ENCODE data around the gene DGKQ.

Gene DGKQ

GRCh38 chr4:1021386-1022050 lies 48.1 kb upstream of the DGKQ start:
- H4K20me1 ChIP-seq (ENCODE audit: low read depth, low read length) = no peaks in the 10 kb centered on the region
- no peaks in the 10 kb centered on the region; the same call in 1 of the 2 replicates for H3F3A ChIP-seq (ENCODE audit: insufficient read depth)
- H3K4me2 ChIP-seq (ENCODE audit: low read depth, low read length, poor library complexity, severe bottlenecking) = no peak overlapping the region
- no peak overlapping the region for H3K9ac ChIP-seq (ENCODE audit: low read length)
- no peak overlapping the region for H2AFZ ChIP-seq (ENCODE audit: low read depth, low read length, severe bottlenecking)
- H3K27me3 ChIP-seq (ENCODE audit: low read length) = no peaks in the 10 kb centered on the region
- H3K9me2 ChIP-seq (replicated peaks; ENCODE audit: insufficient read depth, low read length) = no peaks in the 10 kb centered on the region
- no peak overlapping the region for H3K4me3 ChIP-seq (ENCODE audit: insufficient read depth, low read length, poor library complexity, severe bottlenecking)
- TF ChIP-seq EZH2phosphoT487 (conservative IDR thresholded peaks at IDR 0.05; ENCODE audit: low read length) (no peak), CTCF (IDR thresholded peaks at IDR 0.05; ENCODE audit: insufficient read depth, low read length, poor library complexity, severe bottlenecking) (no peak)
- H3K36me3 ChIP-seq (ENCODE audit: low read length) = no peaks in the 10 kb centered on the region
- H3K27ac ChIP-seq (ENCODE audit: low read depth, low read length) = no peak overlapping the region
- no peaks in the 10 kb centered on the region for H3K9me3 ChIP-seq (ENCODE audit: insufficient read depth, low read length)
- no peaks in the 10 kb centered on the region for H3K79me2 ChIP-seq (ENCODE audit: insufficient read depth, low read length)

- no peaks in the 10 kb centered on the region for H3K79me2 ChIP-seq (ENCODE audit: insufficient read depth, low read length)
- H4K20me1 ChIP-seq (ENCODE audit: low read depth, low read length) = no peaks in the 10 kb centered on the region
- no peaks in the 10 kb centered on the region for H3F3A ChIP-seq (ENCODE audit: insufficient read depth)
- no peaks in the 10 kb centered on the region for H3K9me3 ChIP-seq (ENCODE audit: insufficient read depth, low read length)
- no peak overlapping the region for H2AFZ ChIP-seq (ENCODE audit: low read depth, low read length, severe bottlenecking)
- H3K27ac ChIP-seq (ENCODE audit: low read depth, low read length) = no peak overlapping the region
- H3K27me3 ChIP-seq (ENCODE audit: low read length) = no peaks in the 10 kb centered on the region
- H3K4me2 ChIP-seq (ENCODE audit: low read depth, low read length, poor library complexity, severe bottlenecking) = no peak overlapping the region
- TF ChIP-seq EZH2phosphoT487 (conservative IDR thresholded peaks at IDR 0.05; ENCODE audit: low read length) (no peak), CTCF (IDR thresholded peaks at IDR 0.05; ENCODE audit: insufficient read depth, low read length, poor library complexity, severe bottlenecking) (no peak)
- no peak overlapping the region for H3K9ac ChIP-seq (ENCODE audit: low read length)
- no peaks in the 10 kb centered on the region for H3K36me3 ChIP-seq (ENCODE audit: low read length)
- H3K9me2 ChIP-seq (replicated peaks; ENCODE audit: insufficient read depth, low read length) = no peaks in the 10 kb centered on the region
- H3K4me3 ChIP-seq (ENCODE audit: insufficient read depth, low read length, poor library complexity, severe bottlenecking) = no peak overlapping the region
Measured at GRCh38 chr4:1019729-1020470, 46.5 kb upstream of the DGKQ start.

- H3K9me3 ChIP-seq (ENCODE audit: insufficient read depth, low read length) = no peaks in the 10 kb centered on the region
Measured at GRCh38 chr4:1019320-1019719, 46.0 kb upstream of the DGKQ start.

More at GRCh38 chr4:1019320-1019719, 46.0 kb upstream of the DGKQ start:
- Histone ChIP-seq H3K79me2 (ENCODE audit: insufficient read depth, low read length) (no peaks in the 10 kb centered on the region), H4K20me1 (ENCODE audit: low read depth, low read length) (no peaks in the 10 kb centered on the region), H3K9me2 (replicated peaks; ENCODE audit: insufficient read depth, low read length) (no peaks in the 10 kb centered on the region), H2AFZ (ENCODE audit: low read depth, low read length, severe bottlenecking) (no peak overlapping the region), H3K36me3 (ENCODE audit: low read length) (no peaks in the 10 kb centered on the region), H3K9ac (ENCODE audit: low read length) (no peak overlapping the region), H3F3A (ENCODE audit: insufficient read depth) (no peaks in the 10 kb centered on the region), H3K4me3 (ENCODE audit: insufficient read depth, low read length, poor library complexity, severe bottlenecking) (no peak overlapping the region), H3K27me3 (ENCODE audit: low read length) (no peaks in the 10 kb centered on the region), H3K27ac (ENCODE audit: low read depth, low read length) (no peak overlapping the region), H3K4me2 (ENCODE audit: low read depth, low read length, poor library complexity, severe bottlenecking) (no peak overlapping the region)
- TF ChIP-seq CTCF (IDR thresholded peaks at IDR 0.05; ENCODE audit: insufficient read depth, low read length, poor library complexity, severe bottlenecking) (no peak), EZH2phosphoT487 (conservative IDR thresholded peaks at IDR 0.05; ENCODE audit: low read length) (no peak)

Measured in SU-DHL-6 (cell line).